HepG2 (cell line): ENCODE results near the gene CCDC57. TPM values are rescaled to one million over a fixed set of nuclear protein-coding genes. Genes with fewer than 3 reads are reported as not detected.

ENCODE experiments used
- BHLHE40 ChIP-seq: IDR thresholded peaks from 2 replicates; pipeline ENCODE4 v1.6.1; 2011; ENCODE audit warnings: low read length, improper control_type of control experiment
- CBFB ChIP-seq: sonication (generic); formaldehyde crosslinking; IDR thresholded peaks from 2 replicates; pipeline ENCODE4 v1.4.0; 2020; ENCODE audit warnings: missing genetic modification reagents
- MXI1 ChIP-seq: IDR thresholded peaks from 3 replicates; pipeline ENCODE4 v1.6.1; 2012; ENCODE audit warnings: low read depth, low read length, inconsistent platforms, borderline replicate concordance
- PPARG ChIP-seq: conservative IDR thresholded peaks from 2 replicates; pipeline ENCODE4 v1.6.1; 2016; ENCODE audit warnings: missing biosample characterization, missing genetic modification reagents
- RFX5 ChIP-seq: IDR thresholded peaks from 2 replicates; pipeline ENCODE4 v1.6.1; 2011; ENCODE audit warnings: low read depth, low read length, improper control_type of control experiment
- RFXANK ChIP-seq: IDR thresholded peaks from 2 replicates; pipeline ENCODE4 v1.6.1; 2016
- RXRB ChIP-seq: IDR thresholded peaks from 2 replicates; pipeline ENCODE4 v1.6.1; 2016; ENCODE audit warnings: borderline replicate concordance, missing genetic modification reagents, missing compliant biosample characterization
- SMAD9 ChIP-seq: sonication (generic); formaldehyde crosslinking; IDR thresholded peaks from 2 replicates; pipeline ENCODE4 v1.5.1; 2020; ENCODE audit warnings: mild to moderate bottlenecking, missing genetic modification reagents
- ZBTB1 ChIP-seq: sonication (generic); formaldehyde crosslinking; IDR thresholded peaks from 2 replicates; pipeline ENCODE4 v1.4.0; 2020; ENCODE audit warnings: missing genetic modification reagents, borderline replicate concordance
- ZFX ChIP-seq: sonication (generic); formaldehyde crosslinking; IDR thresholded peaks from 2 replicates; pipeline ENCODE4 v1.4.0; 2020; ENCODE audit warnings: mild to moderate bottlenecking, low read depth, missing genetic modification reagents, moderate library complexity
- ZNF20 ChIP-seq: sonication (generic); formaldehyde crosslinking; IDR thresholded peaks from 2 replicates; pipeline ENCODE4 v1.4.0; 2020; ENCODE audit warnings: mild to moderate bottlenecking, moderate library complexity, missing genetic modification reagents
- ZNF235 ChIP-seq: sonication (generic); formaldehyde crosslinking; IDR thresholded peaks from 2 replicates; pipeline ENCODE4 v1.8.1; 2023; ENCODE audit warnings: mild to moderate bottlenecking, missing genetic modification reagents, borderline replicate concordance
- ZNF282 ChIP-seq: fragments of 450-650 bp; IDR thresholded peaks from 2 replicates; pipeline ENCODE4 v1.6.1; 2018; ENCODE audit not compliant: partially characterized antibody
- ZNF431 ChIP-seq: sonication (generic); formaldehyde crosslinking; IDR thresholded peaks from 2 replicates; pipeline ENCODE4 v1.9.0; 2022; ENCODE audit warnings: missing genetic modification reagents, low read depth, mild to moderate bottlenecking, borderline replicate concordance
- ZNF556 ChIP-seq: sonication (generic); formaldehyde crosslinking; IDR thresholded peaks from 2 replicates; pipeline ENCODE4 v1.4.0; 2020; ENCODE audit warnings: mild to moderate bottlenecking, missing genetic modification reagents, borderline replicate concordance
- ZNF558 ChIP-seq: sonication (generic); formaldehyde crosslinking; IDR thresholded peaks from 2 replicates; pipeline ENCODE4 v1.9.0; 2022; ENCODE audit warnings: mild to moderate bottlenecking, missing genetic modification reagents, borderline replicate concordance
- ZNF572 ChIP-seq: sonication (generic); formaldehyde crosslinking; IDR thresholded peaks from 2 replicates; pipeline ENCODE4 v1.5.1; 2020; ENCODE audit warnings: mild to moderate bottlenecking, missing genetic modification reagents
- ZNF879 ChIP-seq: sonication (generic); formaldehyde crosslinking; IDR thresholded peaks from 2 replicates; pipeline ENCODE4 v1.8.1; 2023; ENCODE audit warnings: missing genetic modification reagents
- polyA plus RNA-seq, 8 experiments: library from polyadenylated mRNA; depleted of rRNA in 3 of 8; stranded (reverse) in 7 of 8; unstranded in 1 of 8; fragments of >200 nt; fragmentation: Illumina TruSeq in 4 of 8; extraction: Trizol in 4 of 8; gene quantifications; 2 replicates each; pipeline versions ENCODE4 v1.2.1 to v1.2.3, GENCODE V29; 2011 to 2016; ENCODE audit warnings: low read depth in 4 of 8, missing spikeins in 1 of 8, mixed read lengths in 1 of 8; ENCODE audit not compliant: insufficient read depth in 1 of 8
- total RNA-seq, 5 experiments: library from RNA; depleted of rRNA; stranded (reverse); fragments of >200 nt; fragmentation: Illumina TruSeq; extraction: Trizol; gene quantifications; 2 replicates each; pipeline ENCODE4 v1.2.3, GENCODE V29; 2016; ENCODE audit warnings: low read depth in 1 of 5
- TF ChIP-seq, protein P1 (sequence below): sonication (generic); formaldehyde crosslinking; IDR thresholded peaks from 2 replicates; pipeline ENCODE4 v1.8.1; 2023; ENCODE audit warnings: missing genetic modification reagents, mild to moderate bottlenecking, borderline replicate concordance
- TF ChIP-seq, protein P2 (sequence below): sonication (generic); formaldehyde crosslinking; IDR thresholded peaks from 2 replicates; pipeline ENCODE4 v1.9.0; 2021; ENCODE audit warnings: missing genetic modification reagents, borderline replicate concordance
- TF ChIP-seq, protein P3 (sequence below): sonication (generic); formaldehyde crosslinking; IDR thresholded peaks from 2 replicates; pipeline ENCODE4 v1.8.1; 2023; ENCODE audit warnings: mild to moderate bottlenecking, missing genetic modification reagents
- TF ChIP-seq, protein P4 (sequence below): sonication (generic); formaldehyde crosslinking; IDR thresholded peaks from 2 replicates; pipeline ENCODE4 v1.5.1; 2020; ENCODE audit warnings: mild to moderate bottlenecking, missing genetic modification reagents

CCDC57 gene
- total and polyA plus RNA-seq, 2 of the 13 experiments (the other 11 are each of a cell fraction or from before 2014, with no cell fraction given): 59.3 to 59.9 TPM

DNA sequence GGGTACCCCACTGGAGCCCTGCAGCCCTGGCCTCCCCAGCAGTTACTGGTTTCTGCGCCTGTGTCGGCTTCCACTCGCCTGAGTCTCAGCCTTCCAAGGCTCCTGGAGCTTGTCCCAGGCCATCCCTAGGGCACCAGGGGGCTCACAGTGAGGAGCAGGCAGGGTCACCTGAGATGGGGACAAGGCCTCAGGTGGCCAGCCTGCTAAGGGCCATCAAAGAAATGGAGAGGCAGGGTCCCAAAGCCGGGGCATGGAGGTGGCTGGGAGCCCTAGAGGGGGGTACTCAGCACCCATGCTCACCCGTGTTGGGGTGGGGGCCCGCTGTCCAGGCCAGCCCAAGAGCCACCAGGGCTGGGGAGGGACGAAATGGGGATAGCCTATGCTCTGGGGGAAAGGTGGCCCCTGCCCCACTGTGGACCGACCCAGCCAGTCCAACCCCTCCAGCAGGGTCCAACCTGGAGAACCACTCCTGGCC is 115.9 kb downstream of the CCDC57 start (continued):
- TF ChIP-seq BHLHE40 (no peak), RFXANK (no peak), SMAD9 (no peak), RFX5 (no peak), ZNF235 (CRISPR knock-in tag) (no peak), CBFB (no peak), ZNF282 (no peak), RXRB (CRISPR knock-in tag) (no peak), ZFX (peak; percentile 46), ZBTB1 (CRISPR knock-in tag) (no peak), ZNF556 (CRISPR knock-in tag) (no peak), PPARG (no peak), ZNF572 (CRISPR knock-in tag) (no peak), ZNF431 (CRISPR knock-in tag) (0 out of 2 replicates have a peak, but pooled peaks have one; percentile 19), ZNF20 (CRISPR knock-in tag) (no peak), ZNF558 (CRISPR knock-in tag) (no peak; the same call in 1 of the 2 replicates), ZNF879 (CRISPR knock-in tag) (no peak; the same call in 1 of the 2 replicates), MXI1 (no peak)
- TF ChIP-seq, protein P1, sequence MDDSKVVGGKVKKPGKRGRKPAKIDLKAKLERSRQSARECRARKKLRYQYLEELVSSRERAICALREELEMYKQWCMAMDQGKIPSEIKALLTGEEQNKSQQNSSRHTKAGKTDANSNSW: peak; percentile 31
- TF ChIP-seq, protein P2, sequence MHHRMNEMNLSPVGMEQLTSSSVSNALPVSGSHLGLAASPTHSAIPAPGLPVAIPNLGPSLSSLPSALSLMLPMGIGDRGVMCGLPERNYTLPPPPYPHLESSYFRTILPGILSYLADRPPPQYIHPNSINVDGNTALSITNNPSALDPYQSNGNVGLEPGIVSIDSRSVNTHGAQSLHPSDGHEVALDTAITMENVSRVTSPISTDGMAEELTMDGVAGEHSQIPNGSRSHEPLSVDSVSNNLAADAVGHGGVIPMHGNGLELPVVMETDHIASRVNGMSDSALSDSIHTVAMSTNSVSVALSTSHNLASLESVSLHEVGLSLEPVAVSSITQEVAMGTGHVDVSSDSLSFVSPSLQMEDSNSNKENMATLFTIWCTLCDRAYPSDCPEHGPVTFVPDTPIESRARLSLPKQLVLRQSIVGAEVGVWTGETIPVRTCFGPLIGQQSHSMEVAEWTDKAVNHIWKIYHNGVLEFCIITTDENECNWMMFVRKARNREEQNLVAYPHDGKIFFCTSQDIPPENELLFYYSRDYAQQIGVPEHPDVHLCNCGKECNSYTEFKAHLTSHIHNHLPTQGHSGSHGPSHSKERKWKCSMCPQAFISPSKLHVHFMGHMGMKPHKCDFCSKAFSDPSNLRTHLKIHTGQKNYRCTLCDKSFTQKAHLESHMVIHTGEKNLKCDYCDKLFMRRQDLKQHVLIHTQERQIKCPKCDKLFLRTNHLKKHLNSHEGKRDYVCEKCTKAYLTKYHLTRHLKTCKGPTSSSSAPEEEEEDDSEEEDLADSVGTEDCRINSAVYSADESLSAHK (CRISPR knock-in tag): no peak
- TF ChIP-seq, protein P3, sequence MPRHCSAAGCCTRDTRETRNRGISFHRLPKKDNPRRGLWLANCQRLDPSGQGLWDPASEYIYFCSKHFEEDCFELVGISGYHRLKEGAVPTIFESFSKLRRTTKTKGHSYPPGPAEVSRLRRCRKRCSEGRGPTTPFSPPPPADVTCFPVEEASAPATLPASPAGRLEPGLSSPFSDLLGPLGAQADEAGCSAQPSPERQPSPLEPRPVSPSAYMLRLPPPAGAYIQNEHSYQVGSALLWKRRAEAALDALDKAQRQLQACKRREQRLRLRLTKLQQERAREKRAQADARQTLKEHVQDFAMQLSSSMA (CRISPR knock-in tag): 0 out of 2 replicates have a peak, but pooled peaks have one; percentile 24
- TF ChIP-seq, protein P4, sequence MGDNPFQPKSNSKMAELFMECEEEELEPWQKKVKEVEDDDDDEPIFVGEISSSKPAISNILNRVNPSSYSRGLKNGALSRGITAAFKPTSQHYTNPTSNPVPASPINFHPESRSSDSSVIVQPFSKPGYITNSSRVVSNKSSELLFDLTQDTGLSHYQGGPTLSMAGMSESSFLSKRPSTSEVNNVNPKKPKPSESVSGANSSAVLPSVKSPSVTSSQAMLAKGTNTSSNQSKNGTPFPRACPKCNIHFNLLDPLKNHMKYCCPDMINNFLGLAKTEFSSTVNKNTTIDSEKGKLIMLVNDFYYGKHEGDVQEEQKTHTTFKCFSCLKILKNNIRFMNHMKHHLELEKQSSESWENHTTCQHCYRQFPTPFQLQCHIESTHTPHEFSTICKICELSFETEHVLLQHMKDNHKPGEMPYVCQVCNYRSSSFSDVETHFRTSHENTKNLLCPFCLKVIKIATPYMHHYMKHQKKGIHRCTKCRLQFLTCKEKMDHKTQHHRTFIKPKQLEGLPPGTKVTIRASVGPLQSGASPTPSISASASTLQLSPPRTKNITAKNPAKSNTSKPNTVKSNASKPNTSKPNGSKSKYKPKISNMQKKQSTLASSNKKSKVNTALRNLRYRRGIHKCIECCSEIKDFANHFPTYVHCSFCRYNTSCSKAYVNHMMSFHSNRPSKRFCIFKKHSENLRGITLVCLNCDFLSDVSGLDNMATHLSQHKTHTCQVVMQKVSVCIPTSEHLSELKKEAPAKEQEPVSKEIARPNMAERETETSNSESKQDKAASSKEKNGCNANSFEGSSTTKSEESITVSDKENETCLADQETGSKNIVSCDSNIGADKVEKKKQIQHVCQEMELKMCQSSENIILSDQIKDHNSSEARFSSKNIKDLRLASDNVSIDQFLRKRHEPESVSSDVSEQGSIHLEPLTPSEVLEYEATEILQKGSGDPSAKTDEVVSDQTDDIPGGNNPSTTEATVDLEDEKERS (CRISPR knock-in tag): no peak
